Measurements from ENCODE around the gene PTPRJ. TPM values are rescaled to one million over a fixed set of nuclear protein-coding genes. Genes with fewer than 3 reads are reported as not detected.

PTPRJ gene
- polyA plus RNA-seq, 3 donors = 10.0 to 36.4 (median 14.6) TPM

DNA sequence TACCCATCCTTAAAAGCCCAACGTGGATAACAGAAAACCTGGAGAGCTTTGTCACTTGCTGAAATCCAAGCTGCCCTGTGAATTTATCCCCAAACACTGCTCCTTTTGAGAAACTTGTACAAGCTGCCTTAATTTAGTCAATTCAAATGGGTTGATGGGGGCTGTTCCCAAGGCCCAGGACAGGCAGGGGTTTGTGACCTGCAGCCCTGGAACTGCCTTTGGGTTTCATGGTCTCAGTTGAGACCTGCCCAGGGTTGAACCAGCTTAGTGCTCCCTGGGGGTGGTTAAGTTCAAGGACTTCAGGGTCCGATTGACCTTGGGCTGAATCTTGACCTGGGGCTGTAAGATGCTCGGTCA, 124.2 kb downstream of the PTPRJ start:
- intact Hi-C loops (cut with micrococcal nuclease) = no loop called here
- DNase-seq = no peak
- no peaks in the 10 kb centered on the region for H3K27me3 Mint-ChIP-seq (ENCODE audit: low read depth in 3 of 3)
- Histone ChIP-seq H3K4me1 (ENCODE audit: control insufficient read depth in 1 of 2, insufficient read depth in 2 of 2, low read length in 2 of 2) (peaks cover 60 to 76% of the 10 kb centered on the region in 2 donors), H4K20me1 (ENCODE audit: insufficient read depth, low read length) (peaks cover 100% of the 10 kb centered on the region), H3K36me3 (replicated peaks in 1 of 2; ENCODE audit: control insufficient read depth in 1 of 2, insufficient read depth in 2 of 2, low read length in 2 of 2) (peaks cover 0 to 2% of the 10 kb centered on the region in 2 donors), H3K79me2 (ENCODE audit: insufficient read depth, low read length) (peaks cover 99% of the 10 kb centered on the region), H3K9ac (ENCODE audit: insufficient read depth, low read length, poor library complexity, severe bottlenecking) (no peak overlapping the region), H3K27me3 (ENCODE audit: control insufficient read depth in 2 of 2, insufficient read depth in 2 of 2, low read length in 2 of 2) (no peaks in the 10 kb centered on the region), H2AFZ (ENCODE audit: insufficient read depth, low read depth, low read length, poor library complexity, severe bottlenecking) (no peak overlapping the region), H3K27ac (ENCODE audit: low read depth in 1 of 2, low read length in 2 of 2) (no peak overlapping the region), H3K9me3 (replicated peaks in 1 of 2; ENCODE audit: control insufficient read depth in 1 of 2, insufficient read depth in 1 of 2, low read length in 2 of 2) (no peaks in the 10 kb centered on the region), H3K4me2 (replicated peaks; ENCODE audit: extremely low read depth, low read length, poor library complexity, severe bottlenecking) (no peak overlapping the region), H3K4me3 (replicated peaks in 1 of 3; ENCODE audit: low read depth in 2 of 3, low read length in 3 of 3) (no peak overlapping the region)
- WGBS (ENCODE audit: insufficient coverage) = 97% methylated on average over 3 of the region's 3 CpGs
- no peaks in the 10 kb centered on the region for H3K9me3 Mint-ChIP-seq
- no peak overlapping the region for H3K4me3 Mint-ChIP-seq
- no peak for TF ChIP-seq CTCF (IDR thresholded peaks at IDR 0.05)
- peaks cover 71% of the 10 kb centered on the region for H3K4me1 Mint-ChIP-seq
- H3K36me3 Mint-ChIP-seq = peaks cover 2 to 3% of the 10 kb centered on the region in 2 donors
- no peak overlapping the region for H3K27ac Mint-ChIP-seq

DNA sequence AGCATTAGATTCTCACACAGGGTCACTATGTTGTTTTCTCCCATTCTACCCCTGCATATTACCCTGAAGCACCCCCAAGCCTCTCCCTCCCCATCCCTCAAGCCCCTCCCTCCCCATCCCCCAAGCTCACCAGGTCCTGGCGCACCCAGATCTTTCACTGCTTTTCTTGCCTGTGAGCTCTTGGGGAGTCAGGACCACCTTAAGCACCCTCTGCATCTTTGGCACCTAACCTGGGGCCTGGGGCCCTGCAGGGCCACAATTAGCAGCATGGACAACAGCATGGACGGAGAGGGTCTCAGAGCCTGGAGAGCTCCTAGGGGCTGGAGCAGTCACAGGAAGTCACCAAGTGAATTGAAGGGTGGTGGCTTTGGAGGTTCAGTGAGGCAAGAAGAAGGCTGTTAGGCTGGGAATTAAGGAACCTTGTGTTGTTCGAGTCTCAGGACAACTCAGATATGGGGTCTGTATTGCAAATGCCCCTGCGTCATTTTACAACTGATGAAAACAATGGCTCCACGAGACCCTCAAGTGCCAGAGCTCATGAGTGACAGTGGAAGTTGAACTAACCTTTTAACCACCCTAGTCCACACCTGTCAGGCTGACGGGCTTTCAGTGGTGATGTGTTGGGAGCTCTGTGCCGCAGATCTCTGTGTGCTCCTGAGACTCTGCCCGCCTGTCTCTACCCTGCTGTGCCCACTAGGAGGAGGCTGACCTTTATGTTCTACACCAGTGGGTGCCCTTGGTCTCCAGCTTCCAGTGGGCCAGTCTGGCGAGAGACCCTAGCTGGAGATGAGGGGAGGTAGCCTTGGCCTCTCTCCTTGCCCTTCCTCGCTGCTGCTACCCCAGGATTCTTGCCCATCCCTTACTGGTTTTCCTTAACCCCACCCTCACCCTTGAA, 125.0 kb downstream of the PTPRJ start:
- Histone ChIP-seq H3K27me3 (ENCODE audit: control insufficient read depth in 2 of 2, insufficient read depth in 2 of 2, low read length in 2 of 2) (no peaks in the 10 kb centered on the region), H3K79me2 (ENCODE audit: insufficient read depth, low read length) (peaks cover 98% of the 10 kb centered on the region), H2AFZ (ENCODE audit: insufficient read depth, low read depth, low read length, poor library complexity, severe bottlenecking) (no peak overlapping the region), H3K4me2 (replicated peaks; ENCODE audit: extremely low read depth, low read length, poor library complexity, severe bottlenecking) (peak overlapping the region; percentile 16), H3K4me3 (replicated peaks in 1 of 3; ENCODE audit: low read depth in 2 of 3, low read length in 3 of 3) (no peak overlapping the region), H3K36me3 (replicated peaks in 1 of 2; ENCODE audit: control insufficient read depth in 1 of 2, insufficient read depth in 2 of 2, low read length in 2 of 2) (peaks cover 0 to 2% of the 10 kb centered on the region in 2 donors), H3K9ac (ENCODE audit: insufficient read depth, low read length, poor library complexity, severe bottlenecking) (no peak overlapping the region), H4K20me1 (ENCODE audit: insufficient read depth, low read length) (peaks cover 100% of the 10 kb centered on the region), H3K4me1 (ENCODE audit: control insufficient read depth in 1 of 2, insufficient read depth in 2 of 2, low read length in 2 of 2) (peaks cover 60 to 76% of the 10 kb centered on the region in 2 donors), H3K27ac (ENCODE audit: low read depth in 1 of 2, low read length in 2 of 2) (peak overlapping the region in 1 of 2 donors; percentile 62), H3K9me3 (replicated peaks in 1 of 2; ENCODE audit: control insufficient read depth in 1 of 2, insufficient read depth in 1 of 2, low read length in 2 of 2) (no peaks in the 10 kb centered on the region)
- Mint-ChIP-seq H3K36me3 (no peaks in the 10 kb centered on the region), H3K4me1 (peaks cover 69% of the 10 kb centered on the region), H3K27me3 (ENCODE audit: low read depth in 3 of 3) (no peaks in the 10 kb centered on the region), H3K4me3 (no peak overlapping the region), H3K27ac (peak overlapping the region in 6 of 7 donors; percentile 6 to 82 (median 73)), H3K9me3 (no peaks in the 10 kb centered on the region)
- DNase-seq = no peak
- intact Hi-C loops (cut with micrococcal nuclease) = loop anchor here (5.0 kb wide), 3 partner anchors 73 to 258 kb away; partner anchors contain the start of gene NUP160 (in 1 of the 2)
- 88% methylated on average over 5 of the region's 10 CpGs for WGBS (ENCODE audit: insufficient coverage)
- no peak for TF ChIP-seq CTCF (IDR thresholded peaks at IDR 0.05)
